ENCODE data around the gene PLA2G6.

GRCh38 chr22:38068641-38069371 lies 112.8 kb downstream of the PLA2G6 start:
- no peak for TF ChIP-seq POLR2AphosphoS5 (IDR thresholded peaks at IDR 0.05)
- no peak for TF ChIP-seq CTCF (IDR thresholded peaks at IDR 0.05)
- TF ChIP-seq POLR2A (IDR thresholded peaks at IDR 0.05), result no peak

Measured in breast epithelium (tissue), 3 donors.